GM18502 (cell line): ENCODE results near the gene BABAM2.

Experiments used
- ATAC-seq: cut with Tn5 transposase; IDR thresholded peaks from one replicate; pipeline ENCODE4 v1.9.1; 2021; ENCODE audit warnings: mild to moderate bottlenecking; ENCODE audit not compliant: unreplicated experiment, poor library complexity

BABAM2 gene

DNA sequence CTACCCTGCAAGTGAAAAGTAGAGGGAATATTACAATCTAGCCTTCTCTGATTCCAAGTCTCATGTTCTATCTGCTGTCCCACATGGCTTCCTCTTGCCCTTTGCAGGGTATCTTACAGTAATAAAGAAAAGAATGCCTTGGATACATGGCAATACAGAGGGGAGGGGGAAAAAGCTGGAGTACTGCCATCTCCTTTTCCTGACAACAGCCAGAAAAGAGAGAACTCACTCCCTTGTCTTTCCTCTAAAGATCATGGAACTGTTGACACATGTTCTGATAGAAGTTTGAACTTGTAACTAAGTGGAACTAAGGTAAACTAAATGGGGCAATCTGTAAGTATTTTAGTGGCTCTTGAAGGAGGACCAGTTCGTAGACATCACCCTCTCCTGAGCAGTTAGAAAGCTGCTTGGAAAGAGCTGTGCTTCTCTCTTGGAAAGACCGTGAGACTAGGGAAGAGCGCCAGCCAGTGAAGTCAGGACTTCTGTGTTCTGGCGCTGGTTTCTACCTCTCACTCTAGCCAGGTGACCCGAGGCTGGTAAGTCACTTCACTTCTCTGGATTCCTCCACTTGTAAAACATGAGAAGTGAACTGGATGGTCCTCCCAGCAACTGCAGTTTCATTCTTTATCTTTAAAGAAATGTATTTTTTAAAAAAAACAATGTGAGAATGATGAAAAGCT lies 259.8 kb downstream of the BABAM2 start:
- no peak for ATAC-seq

DNA sequence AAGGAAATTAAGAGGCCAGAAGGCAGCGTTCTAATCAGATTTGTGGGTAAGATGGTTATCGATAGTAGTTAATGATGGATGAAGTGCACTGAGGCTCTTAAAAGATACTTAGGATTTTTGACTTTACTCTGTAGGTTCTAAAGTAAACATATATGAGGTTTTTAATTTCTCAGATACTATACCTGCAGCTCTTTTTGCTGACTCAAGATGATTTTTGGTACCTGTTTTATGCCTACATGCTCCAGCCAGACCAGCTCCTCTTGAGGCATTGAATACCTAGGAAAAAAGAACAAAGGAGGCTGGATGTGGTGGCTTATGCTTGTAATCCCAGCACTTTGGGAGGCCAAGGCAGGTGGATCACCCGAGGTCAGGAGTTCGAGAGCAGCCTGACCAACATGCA lies 260.5 kb downstream of the BABAM2 start:
- no peak for ATAC-seq

DNA sequence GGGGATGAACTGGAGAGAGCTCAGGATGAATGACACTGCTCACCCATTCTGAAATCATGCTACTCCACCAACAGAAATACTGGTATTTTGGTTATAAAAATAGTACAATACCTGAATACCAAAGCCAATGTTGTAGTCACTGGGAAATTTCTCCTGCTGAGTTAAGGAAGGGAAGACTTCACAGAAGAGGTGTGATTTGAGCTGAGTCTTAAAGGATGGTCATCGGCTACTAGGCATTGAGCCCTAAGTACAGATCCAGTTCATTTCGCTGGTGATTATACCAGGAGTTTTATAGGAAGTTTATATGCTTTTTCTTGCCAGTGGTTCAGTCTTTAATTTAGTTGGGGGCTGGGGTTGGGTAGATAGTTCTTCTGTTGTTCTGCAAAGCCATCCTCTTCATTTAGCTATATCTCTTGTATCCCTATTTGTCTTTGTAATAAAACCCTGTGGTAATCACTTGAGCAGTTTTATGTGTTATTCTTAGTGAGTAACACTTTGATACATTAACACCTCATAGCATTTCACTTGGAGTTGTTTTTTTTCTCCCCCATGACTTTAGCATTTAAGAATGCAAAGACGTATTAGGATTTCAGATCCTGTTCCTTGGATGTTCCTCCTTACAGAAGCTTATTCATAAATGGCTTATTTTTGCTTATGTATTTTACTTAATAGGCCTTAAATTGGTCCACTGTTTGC lies 262.2 kb downstream of the BABAM2 start:
- no peak for ATAC-seq

DNA sequence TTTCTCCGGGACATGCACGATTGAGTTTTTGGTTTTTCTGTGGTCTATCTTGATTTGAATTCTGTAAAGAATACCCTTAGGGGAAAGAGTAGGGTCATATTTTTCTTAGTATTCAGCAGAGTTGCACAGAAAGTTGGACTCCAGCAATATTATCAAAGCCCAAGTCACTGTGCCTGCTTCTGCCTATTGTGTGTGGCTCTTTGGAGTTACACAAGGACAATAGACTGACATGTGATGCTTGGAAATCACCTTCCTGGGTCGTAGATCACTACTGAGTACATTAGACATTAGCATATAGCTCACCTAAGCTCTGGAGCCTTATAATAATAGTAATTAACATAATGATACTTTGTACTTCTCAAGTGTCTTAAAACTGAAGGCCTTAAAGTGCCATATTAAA lies 263.3 kb downstream of the BABAM2 start:
- ATAC-seq = no peak

DNA sequence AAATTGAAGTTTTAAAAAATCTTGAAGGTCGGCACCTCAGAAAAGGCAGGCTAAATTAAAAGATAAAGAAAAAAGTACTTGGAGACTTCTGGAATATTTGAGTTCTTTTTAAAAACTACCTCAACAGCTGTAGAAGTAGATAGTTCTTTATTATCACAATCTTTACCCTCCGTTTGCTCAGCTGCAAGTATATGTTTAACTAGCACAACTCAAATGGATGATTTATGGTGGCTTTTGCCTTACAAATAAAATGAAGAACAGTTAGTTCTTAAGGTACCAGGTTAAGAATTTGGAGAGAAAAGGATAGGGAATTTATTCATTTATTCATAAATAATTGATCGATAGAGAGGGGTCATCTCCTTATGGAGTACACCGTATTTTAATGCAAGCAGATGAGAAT lies 264.6 kb downstream of the BABAM2 start:
- no peak for ATAC-seq

DNA sequence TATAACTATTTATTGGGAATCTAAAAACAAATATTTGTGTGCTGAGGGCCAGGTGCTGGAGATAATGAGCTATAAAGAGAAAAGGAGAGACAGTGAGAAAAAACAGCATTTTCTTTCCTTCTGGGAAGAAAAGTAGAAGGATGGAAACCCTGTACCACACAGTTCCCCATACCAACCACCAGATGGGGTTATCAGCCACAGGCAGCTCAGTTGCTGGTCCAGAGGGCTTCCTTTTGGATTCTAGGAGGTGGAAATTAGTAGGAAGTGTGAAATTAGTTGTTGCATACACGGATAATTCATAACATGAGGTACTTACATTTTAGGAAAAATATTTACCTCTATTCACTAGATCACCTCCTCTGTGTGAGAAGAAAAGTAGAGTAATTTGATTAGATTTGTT lies 265.1 kb downstream of the BABAM2 start:
- ATAC-seq = no peak

DNA sequence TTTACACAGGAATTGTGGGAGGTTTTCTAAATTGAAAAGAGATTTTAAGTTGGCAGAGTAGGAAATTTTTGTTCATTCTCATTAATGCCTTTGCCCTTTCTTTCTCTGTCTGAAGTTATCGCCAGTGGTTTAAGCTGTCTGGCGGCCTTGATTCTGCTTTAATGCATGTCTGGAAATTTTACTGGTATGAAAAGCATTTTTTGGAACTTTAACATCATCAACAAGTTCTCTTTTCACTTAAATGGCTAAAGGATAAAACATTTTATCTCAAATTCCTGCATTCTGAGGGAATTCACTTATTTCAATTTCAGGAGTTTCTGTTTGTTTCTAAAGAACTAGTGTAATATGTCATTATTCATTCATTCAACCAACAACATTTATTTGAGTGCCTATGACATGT lies 268.3 kb downstream of the BABAM2 start:
- ATAC-seq = no peak

DNA sequence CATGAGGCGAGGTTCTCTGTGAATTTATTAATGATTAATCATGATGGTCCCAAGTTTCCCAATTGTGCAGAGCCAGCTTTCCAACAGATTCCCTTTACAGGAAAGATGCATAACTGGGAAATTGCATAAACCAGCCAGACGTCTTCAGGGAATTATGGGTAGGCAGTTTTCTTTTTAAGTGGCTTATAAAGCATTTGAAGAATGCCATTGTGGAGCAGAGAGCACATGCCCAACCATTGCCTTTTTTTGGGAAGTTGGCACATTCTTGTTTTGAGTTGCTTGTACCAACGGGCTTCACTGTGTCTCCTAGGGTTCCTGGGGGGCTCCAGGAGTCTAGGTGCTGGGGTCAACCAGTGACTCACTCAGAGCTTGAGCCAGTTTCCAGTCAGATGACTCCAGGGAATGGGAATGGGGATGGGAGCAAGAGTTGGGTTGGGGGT lies 270.5 kb downstream of the BABAM2 start:
- no peak for ATAC-seq

DNA sequence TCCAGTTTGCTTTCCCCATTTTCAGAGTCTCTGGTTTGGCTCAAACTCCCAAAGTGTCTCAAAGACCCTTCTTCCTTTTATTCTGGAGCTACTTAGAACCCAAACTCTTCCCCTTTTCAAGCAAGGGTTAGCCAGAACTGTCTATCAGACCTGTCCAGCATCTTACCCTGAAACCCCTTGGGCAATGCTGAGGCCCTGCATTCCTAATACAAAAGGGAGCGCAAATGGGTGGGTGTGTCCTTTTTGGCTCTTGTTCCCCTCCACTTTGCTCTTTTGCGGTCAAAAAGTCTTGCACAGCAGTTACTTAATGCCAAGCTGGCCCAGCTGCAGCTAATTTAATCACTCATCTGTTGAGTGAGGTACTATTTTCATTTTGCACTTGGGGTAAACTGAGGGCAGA lies 270.9 kb downstream of the BABAM2 start:
- ATAC-seq = no peak

DNA sequence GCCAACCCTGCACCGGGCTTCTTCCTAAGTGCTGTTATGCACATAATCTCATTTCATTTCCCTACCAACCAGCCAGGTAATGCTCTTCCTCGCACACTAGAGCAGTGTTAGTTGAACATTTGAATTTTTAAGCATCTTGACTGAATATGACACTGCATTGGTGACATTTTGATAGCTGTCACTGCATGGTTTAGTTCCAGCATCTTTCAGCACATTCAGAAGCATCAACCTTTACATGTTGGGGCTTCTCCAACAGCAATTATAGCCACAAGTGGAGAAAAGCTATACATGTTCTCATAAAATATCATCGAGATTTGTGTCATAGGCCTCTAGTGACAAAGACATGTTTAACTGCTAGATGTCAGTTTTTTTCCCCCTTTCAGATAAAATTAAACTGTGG lies 272.0 kb downstream of the BABAM2 start:
- no peak for ATAC-seq

DNA sequence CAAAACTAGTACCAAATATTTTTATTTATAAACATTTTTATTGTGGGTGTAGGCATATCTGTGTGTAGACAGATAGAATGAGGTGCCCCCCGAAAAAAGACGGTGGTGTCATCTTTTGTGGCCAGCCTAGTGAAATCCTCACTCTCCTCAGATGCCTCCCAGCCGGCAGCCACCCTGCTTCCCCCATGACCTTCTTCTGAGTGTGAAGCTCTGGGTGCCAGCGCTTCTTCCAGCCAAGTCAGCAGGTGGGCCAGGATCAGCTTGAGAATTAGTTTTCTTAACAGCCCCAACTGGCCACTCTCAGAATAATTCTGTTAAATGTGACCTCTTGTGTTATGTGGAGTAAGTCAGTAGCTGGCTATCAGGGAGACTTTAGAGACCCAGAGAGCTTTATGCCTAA lies 272.5 kb downstream of the BABAM2 start:
- ATAC-seq = no peak

DNA sequence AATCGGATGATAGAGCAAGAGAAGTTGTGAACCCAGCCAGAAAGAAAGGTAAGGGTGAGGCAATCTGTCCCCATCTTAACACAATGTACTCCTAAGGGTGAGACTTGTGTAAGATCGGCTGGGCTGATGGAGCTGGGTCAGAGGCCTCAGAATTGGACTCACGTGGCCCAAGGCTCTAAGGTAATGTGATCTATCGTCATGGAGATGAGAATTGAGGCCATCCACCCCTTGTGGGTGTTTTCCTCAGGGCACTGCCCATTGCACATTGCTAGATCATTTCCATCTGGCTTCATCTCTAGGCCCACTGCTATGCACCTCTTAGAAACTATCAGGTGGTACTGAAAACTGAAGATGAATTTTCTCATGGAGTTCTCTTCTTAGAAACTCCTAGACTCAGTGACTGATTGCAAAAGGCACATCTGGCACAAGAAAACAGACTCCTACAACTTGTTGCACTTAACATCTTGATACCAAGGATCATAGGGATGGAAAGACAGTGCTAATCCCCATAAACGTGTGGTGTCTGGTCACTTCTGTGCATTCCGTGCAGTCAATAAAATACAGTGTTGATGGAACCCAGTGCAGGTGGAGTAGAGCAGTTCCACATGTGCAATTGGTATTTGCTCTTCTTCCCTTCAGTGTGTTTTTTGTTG lies 273.2 kb downstream of the BABAM2 start:
- ATAC-seq = no peak

DNA sequence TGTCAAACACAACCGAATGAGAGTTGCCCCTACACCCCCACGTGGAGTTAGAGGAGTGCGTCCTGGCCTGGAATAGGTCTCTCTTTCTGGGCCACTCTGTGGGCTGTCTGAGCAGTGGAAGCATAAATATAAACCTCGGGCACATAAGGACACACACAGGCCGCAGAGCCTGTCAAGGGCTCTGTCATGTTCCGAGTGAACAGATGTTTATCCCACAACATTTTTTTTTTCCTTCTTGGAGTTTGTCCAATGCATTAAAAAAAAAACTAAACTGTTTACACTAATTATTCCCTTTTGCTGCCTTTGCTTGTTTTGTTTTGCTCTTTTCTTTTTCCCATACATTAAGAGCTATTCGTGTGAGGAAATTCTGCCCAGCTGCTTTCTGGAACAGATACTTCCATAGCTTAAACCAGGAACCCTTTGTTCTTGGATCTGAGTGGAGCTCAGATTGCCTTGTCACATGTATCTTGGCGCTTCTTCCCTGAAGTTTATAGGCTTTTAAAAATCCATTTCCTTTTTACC lies 273.8 kb downstream of the BABAM2 start:
- ATAC-seq = no peak

DNA sequence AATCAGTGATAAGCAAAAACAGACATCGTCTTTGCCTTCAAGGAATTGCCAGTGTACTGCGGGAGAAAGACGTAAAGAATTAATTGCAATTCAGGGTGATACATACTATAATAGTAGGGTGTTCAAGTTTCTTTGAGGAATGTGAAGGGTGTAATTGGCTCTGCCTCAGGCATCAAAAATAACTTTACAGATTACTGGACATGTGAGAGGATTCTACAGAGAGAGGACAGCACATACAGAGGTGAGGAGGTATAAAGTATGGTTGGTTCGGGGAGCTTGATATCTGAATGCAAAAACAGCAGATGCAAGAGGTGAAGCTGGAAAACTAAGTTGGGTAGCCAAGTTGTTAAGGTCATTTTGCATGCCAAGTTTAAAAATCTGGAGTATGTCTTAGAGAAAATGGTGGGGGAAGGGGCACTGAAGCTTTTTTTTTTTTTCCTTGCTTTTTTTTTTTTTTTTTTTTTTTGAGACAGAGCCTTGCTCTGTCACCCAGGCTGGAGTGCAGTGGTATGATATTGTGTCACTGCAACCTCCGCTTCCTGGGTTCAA lies 274.6 kb downstream of the BABAM2 start:
- ATAC-seq = no peak

DNA sequence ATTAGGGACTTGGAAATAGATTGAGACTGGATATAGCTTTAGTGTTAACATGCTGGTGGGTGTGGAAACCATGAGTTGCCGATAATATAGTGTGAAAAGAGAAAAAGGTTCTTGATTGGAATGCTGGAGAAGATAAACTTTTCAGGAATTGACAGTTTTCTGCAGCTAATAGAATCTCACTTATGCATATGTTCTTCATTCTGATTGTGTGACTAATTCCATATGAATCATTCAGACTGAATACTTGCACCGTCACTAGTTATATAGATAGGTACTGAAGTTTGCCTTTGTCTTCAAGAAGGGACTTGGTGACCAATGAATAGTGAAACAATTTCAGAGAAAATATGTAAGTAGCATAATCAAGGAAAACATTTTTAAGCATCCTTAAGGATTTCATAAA lies 276.4 kb downstream of the BABAM2 start:
- ATAC-seq = no peak

DNA sequence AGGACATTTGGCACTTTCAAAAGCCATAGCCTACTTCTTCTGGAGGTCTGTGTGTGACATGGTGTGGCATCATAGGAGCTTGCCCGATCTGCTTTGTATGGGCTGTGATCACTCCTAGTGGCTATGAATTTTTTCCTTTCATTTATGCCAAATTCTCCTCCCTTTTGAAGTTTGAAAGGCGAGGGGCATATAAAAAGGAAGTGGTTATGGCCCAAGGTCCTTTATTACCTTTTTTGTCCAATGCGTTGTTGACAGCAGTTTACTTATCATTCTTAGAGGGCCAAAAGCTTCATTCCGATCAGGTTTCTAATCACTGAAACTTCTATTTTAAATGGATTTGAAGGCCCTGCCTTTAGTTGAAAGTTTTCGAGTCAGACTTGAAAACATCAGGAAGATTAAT lies 277.8 kb downstream of the BABAM2 start:
- no peak for ATAC-seq

DNA sequence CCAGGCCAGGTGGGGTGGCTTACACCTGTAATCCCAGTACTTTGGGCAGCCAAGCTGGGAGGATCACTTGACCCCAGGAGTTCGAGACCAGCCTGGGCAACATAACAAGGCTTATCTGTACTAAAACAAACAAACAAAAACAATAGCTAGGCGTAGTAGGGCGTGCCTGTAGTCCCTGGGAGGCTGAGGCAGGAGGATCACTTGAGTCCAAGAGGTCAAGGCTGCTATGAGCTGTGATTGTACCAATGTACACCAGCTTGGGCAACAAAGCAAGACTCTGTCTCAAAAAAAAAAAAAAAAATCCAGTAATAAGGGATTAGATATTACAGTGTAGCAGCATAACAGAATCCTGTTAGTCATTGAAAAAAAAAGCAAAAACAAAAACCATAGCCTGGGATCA lies 279.0 kb downstream of the BABAM2 start:
- no peak for ATAC-seq

DNA sequence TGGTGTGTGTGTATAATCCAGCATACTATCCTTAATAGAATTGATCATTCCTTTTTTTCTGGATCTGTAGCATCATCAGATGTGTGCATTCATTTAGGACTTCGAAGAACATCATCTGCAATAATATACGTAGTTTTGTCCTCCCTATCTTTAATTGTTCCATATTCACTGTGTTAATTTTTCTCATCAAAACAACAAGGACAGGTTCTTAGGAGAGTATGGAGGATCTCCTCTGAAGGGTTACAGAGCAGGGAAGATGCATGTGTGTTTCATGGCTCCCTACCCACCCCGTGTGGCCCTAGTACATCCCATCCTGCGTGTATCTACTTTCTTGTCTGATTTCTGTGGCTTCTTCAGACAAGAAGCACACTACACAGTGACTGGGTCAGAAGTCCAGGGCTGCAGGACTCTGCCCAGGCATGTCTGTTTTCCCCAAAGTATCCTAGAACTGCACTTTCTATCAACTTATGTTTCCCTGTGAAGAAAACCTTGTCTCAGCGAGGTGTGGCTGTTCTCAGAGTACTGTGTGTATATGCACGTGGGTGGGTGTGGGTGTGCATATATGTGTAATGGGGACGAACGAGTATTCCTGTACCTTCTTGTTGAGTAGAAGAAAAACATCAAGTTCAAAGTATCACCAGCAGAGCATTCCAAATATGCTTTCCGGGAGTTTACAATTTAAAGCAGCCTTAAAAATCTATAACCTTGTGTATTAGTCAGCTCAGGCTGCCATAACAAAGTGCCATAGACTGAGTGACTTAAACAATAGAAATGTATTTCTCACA lies 281.8 kb downstream of the BABAM2 start:
- ATAC-seq = no peak

DNA sequence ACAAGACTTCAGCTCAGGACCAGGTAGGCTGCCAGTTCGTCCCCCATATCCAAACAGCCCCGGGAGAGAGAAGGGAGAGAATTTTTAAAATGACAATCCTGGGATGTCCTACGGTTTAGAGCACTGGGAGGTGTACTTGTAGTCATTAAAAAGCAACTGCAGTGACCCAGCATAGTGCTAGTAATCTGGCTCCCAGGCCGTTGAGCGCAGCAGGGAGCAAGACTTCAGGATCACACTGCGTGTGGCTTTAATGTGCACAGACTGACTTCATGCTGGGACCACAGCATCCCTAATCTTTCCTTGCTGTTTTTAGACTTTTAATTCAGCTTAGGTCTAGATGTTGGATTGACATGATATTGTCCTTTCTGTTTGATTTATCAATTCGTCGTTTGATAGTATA lies 282.8 kb downstream of the BABAM2 start:
- ATAC-seq = no peak

DNA sequence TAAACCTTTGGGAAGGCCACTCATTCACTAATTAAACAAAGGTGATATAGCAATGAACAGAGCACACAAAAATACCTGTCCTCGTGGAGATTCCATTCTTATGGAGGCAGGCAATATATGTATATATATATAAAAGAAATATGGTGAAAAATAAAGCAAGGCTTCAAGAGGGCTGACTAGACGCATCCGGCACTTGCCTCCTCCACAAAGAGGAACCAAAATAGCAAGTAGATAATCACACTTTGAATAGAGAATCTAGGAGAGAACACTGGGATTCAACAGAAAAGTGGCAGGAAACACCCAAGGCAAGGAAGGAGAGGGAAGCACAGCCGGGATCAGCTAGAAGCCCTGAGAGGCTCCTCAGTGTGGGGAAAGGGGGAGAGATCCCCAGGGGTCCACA lies 283.7 kb downstream of the BABAM2 start:
- ATAC-seq = no peak
